Medulla oblongata (tissue), 1 donor: ENCODE measurements around the gene OMD.

Source experiments
- DNase-seq: peaks from one replicate; pipeline ENCODE4 v3.0.0-alpha.2; 2015; ENCODE audit errors: extremely low spot score

OMD gene

DNA sequence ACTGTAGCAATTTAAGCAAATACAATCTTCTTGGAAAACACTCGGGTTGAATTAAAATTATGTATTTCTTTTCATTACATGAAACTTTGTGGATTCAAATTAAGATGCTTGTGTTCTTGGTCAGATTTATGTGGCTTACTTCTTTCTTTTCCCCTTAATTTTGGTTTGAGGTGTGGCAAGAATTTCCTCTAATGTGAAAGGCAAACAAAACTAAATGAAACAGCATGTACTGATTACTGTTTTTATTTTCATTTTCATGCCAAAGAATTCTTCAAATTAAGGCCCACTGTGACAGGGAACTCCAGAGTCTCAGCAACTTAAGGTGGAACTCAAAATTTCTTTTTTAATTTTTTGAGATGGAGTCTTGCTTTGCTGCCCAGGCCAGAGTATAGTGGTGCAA is at the start of gene OMD:
TSS of gene OMD (minus strand) at position 132 of the 400 bp plus-strand sequence. CDS start 6,913 bp downstream, outside the sequence.
- DNase-seq: no peak

GRCh38 chr9:92468206-92468605 is 43.9 kb upstream of the OMD start:
- DNase-seq: peak; percentile 51

DNA sequence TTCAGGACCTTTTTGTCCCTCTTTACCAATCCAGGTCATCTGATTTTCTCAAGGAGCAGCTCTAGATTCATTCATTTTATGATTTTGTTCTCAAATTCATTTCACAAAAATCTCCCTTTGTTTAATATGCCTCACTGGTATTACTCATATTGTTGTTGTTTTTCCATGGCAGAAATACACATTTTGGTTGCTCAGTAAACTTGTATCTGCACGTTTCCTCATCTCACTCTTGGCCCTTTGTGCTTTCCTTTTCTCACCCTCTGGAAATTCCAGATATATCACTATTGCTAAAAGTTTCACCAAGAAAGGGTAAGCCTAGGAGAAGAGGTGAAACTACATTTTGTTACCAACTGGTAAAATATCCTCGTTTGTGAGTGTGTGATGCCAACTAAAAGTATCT is 43.2 kb upstream of the OMD start:
- DNase-seq: no peak

- DNase-seq: no peak
These were observed 42.8 kb upstream of the OMD start for GRCh38 chr9:92467041-92467440.

DNA sequence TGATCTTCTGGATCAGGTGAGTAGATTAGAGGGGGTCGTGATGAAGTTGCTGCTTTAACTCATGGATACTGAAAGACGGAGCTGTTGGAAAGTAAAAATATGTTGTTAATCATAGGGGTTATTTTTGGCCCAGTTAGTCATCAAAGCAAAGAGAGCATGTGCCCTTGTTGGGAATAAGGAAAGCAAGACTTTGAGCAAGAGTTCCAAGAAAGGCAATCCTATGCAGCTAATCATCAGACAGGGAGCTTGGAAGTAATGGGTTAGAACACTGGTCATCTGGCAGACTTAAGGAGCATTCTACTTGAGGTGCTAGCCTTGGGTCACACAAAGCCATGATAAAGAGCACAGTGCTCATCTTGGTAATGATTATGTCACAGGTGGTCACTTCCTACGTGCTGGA is 39.7 kb upstream of the OMD start:
- no peak for DNase-seq

GRCh38 chr9:92463387-92463786 is 39.1 kb upstream of the OMD start:
- DNase-seq: no peak

DNA sequence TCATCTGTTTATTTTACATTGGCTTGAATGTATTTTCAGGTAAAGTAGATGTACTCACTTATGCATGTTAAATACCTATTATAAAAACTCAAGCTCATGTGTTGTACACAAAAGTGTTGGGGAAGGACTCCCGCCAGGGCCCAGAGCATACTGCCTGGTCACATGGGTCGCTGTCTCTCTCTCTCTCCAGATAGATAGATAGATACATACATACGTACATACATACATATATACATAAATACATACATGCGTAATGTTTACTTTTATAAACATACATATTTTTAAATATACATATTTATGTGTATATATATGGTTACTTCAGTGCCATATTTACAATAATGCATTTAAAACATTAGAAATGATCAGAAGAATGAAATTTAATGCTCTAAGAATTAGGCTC is 33.3 kb upstream of the OMD start:
- no peak for DNase-seq

DNA sequence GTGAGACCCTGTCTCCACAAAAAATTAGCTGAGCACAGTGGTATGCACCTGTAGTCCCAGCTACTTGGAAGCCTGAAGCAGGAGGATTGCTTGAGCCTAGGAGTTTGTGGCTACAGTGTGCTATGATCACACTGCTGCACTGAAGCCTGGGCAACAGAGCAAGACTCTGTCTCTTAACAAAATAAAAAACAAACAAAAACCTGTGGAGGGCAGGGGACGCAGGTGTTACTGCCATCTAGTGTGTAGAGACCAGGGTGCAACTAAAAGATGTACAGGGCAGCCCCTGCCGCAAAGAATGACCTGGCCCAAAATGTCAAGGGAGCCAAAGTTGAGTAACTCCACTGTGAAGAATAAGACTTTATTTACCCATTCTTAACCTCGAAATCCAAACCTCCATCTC is 30.9 kb upstream of the OMD start:
- no peak for DNase-seq

- DNase-seq: no peak
These were observed 22.3 kb upstream of the OMD start for GRCh38 chr9:92446536-92446935.

- DNase-seq: no peak
These were observed 20.6 kb upstream of the OMD start for GRCh38 chr9:92444841-92445240.

GRCh38 chr9:92440751-92441046 is 16.4 kb upstream of the OMD start:
- no peak for DNase-seq

DNA sequence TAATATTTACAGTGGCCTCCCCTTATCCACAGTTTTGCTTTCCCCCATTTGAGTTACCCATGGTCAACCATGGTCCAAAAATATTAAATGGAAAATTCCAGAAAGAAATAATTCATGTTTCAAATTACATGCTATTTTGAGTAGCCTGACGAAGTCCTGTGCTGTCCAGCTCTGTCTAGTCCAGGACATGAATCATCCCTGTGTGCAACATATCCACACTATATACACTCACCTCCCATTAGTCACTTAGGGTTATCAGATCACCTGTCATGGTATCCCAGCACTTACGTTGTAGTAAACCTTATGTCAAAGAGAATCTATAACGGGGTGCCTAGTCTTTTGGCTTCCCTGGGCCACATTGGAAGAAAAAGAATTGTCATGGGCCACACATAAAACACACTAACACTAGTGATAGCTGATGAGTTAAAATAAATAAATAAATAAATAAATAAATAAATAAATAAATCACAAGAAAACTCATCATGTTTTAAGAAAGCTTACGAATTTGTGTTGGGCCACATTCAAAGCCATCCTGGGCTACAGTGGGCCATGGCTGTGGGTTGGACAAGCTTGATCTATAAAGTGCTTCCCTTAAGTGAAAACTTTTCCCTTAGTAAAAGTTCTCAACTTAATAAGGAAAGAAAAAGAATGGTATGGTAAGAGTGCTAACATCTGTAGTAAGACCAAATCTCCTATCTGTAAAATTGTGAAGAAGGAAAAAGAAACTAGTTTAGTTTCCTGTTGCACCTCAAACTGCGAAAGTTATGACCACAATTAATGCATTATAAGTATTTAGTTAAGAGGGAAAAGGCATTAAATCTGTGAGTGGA is 15.9 kb upstream of the OMD start:
- no peak for DNase-seq

DNA sequence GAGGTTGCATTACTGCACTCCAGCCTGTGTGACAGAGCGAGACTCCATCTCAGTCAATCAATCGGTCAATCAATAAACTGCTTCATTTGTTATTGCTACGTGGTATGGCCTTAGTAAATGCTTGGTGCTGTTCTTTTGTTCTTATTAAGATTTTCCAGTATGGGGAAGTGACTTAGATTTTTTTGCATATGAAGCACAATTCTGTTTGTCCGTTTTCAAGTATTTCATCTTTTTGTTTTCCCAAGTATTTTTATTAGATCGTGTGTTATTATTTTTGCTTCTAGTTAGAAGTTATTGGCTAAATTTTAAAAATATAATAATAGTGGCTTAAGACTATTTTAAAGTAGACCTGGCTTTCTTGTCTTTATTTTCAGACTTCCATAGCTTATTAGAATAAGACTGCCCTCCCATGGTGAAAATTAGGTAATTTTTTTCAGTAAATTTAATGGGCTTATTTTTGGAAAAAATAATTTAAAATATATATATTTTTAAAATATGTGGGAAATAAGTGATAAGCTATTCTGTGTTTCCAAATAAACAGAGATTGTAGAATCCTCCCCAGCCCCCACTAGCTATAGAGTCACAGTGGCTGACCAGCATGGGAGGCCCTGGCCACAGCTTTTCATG is 14.7 kb upstream of the OMD start:
- peak; percentile 21 for DNase-seq

DNA sequence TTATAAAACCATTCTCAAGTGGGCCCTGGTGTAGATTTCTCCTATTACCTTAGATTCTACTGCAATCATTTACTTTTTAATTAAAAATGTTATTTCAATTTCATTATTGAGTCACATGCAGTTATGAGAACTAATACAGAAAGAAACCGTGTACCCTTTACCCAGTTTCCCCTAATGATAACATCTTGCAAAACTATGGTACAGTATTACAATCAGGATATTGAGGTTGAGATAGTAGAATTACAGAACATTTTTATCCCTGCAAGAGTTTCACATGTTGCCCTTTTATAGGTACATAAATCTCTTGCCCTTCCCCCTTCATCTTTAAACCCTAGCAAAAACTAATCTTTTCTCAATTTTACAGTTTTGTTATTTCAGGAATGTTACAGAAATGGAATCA is 11.0 kb upstream of the OMD start:
- no peak for DNase-seq

- no peak for DNase-seq
These were observed 8.8 kb upstream of the OMD start for GRCh38 chr9:92432972-92433548.

DNA sequence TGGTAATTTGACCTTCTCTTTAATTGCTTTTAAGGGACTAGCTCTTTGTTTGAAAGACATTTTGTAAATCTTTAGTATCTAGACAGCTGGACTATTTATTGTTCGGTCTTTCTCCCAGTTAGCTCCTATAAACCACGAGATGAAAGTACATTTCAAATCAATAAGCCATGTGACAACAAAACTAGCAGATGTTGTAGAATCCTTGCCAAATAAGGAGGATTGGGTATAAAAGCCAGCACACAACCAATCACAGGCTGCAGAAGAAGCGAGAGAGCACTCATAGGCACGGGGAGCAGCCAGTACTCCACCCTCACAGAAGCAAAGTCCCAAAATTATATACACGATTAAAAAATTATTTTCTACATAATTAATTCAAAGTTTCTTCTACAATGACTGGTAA is 8.1 kb upstream of the OMD start:
- DNase-seq: no peak

GRCh38 chr9:92429836-92430235 is 5.6 kb upstream of the OMD start:
- no peak for DNase-seq

- no peak for DNase-seq
These were observed 2.4 kb upstream of the OMD start for GRCh38 chr9:92426501-92427145.

DNA sequence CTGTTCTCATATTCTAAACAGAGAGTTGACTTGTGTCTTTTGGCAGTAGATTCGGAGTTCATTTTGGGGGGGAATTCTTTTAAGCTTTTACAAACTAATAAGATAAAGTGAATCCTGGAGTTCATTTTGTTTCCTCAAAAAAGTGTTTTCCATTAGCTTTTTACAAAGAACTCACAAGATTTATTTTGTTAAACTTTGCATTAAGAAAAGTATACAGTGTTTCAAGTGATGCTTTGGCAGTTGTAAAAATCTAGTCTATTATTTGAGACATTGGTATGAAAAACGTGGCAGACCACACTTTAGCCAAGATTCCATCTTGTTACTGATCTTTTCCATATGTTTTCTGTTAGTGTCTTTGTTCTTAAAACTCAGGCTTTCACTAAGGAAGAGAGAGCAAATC is 1.2 kb upstream of the OMD start:
- no peak for DNase-seq

- no peak for DNase-seq
These were observed 659 bp downstream of the OMD start for GRCh38 chr9:92423612-92424011.

DNA sequence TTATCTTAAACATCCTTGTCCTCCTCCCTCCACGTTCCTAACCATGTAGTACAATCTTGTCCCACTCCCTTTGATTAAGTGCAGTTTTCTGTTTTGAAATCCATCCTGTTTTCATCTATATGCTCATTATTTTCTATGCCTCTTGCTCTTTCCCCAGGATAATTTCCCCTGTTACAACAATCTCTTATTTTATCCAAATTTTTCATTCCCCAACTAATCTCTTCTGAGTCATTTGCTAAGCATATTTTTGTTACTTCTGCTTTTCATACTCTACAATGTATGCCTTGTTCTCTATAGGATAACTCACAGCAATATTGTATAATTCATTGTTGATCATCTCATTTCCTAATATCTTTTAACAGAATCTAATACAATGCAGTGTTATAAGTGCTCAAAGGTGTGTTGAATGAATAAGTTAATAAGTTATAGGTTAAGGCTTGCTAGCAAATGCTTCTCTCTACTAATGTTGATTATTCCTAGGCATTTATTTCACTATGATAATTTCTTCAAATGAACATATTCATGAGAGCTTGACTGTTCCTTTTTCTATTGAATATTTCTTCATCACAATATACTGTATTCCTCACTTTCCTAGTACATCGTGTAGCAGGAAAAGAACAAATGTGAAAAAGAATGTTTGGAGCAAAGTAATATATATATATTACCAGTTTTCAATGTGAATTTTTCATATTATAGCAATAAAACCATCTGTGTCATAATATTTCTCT is 1.5 kb downstream of the OMD start:
- no peak for DNase-seq

- DNase-seq: no peak
These were observed 9.7 kb downstream of the OMD start for GRCh38 chr9:92414566-92414965.
